C1 segment of cervical spinal cord (tissue), 14 donors: ENCODE data around the gene ECI1.
"Not testable (repeated sequence)": the region's sequence is repeated elsewhere in the genome, so short reads cannot be mapped to it uniquely, and the experiment has no call there.

Source experiments
- DNase-seq, 14 donors: peaks; one replicate each; lab custom pipeline; 2025; lab: John Stamatoyannopoulos, UW

Gene ECI1

GRCh38 chr16:2280461-2280860, 29.1 kb upstream of the ECI1 start:
- DNase-seq = no peak

GRCh38 chr16:2278956-2279800, 27.8 kb upstream of the ECI1 start:
- DNase-seq = no peak

- DNase-seq = no peak
Observed at GRCh38 chr16:2278272-2278608, 26.9 kb upstream of the ECI1 start.

GRCh38 chr16:2277466-2278271, 26.3 kb upstream of the ECI1 start:
- DNase-seq = no peak

GRCh38 chr16:2276368-2277195, 25.2 kb upstream of the ECI1 start:
- no peak for DNase-seq

- no peak for DNase-seq
Observed at GRCh38 chr16:2275476-2276367, 24.3 kb upstream of the ECI1 start.

- no peak for DNase-seq
Observed at GRCh38 chr16:2273931-2274330, 22.5 kb upstream of the ECI1 start.

- peak in 1 of 14 donors; percentile 36 for DNase-seq
Observed at GRCh38 chr16:2273484-2273883, 22.1 kb upstream of the ECI1 start.

- DNase-seq = no peak
Observed at GRCh38 chr16:2271848-2272461, 20.6 kb upstream of the ECI1 start.

GRCh38 chr16:2270588-2271470, 19.4 kb upstream of the ECI1 start:
- no peak for DNase-seq

- no peak for DNase-seq
Observed at GRCh38 chr16:2270070-2270462, 18.7 kb upstream of the ECI1 start.

- peak; percentile 89 to 97 (median 94) for DNase-seq
Observed at GRCh38 chr16:2267913-2268666, 16.7 kb upstream of the ECI1 start, which contains the start of gene RNPS1. TSS of gene RNPS1 (minus strand) at chr16:2268126. CDS start at chr16:2264643, 3,483 bp downstream.

GRCh38 chr16:2267505-2267912, 16.1 kb upstream of the ECI1 start:
- DNase-seq = peak in 2 of 14 donors; percentile 80 to 95

- DNase-seq = not testable (repeated sequence)
Observed at GRCh38 chr16:2266887-2267286, 15.5 kb upstream of the ECI1 start.

- not testable (repeated sequence) for DNase-seq
Observed at GRCh38 chr16:2263026-2263425, 11.6 kb upstream of the ECI1 start.

GRCh38 chr16:2260250-2260649, 8.9 kb upstream of the ECI1 start:
- no peak for DNase-seq

- DNase-seq = not testable (repeated sequence)
Observed at GRCh38 chr16:2258530-2258929, 7.1 kb upstream of the ECI1 start.

GRCh38 chr16:2257726-2258125, 6.3 kb upstream of the ECI1 start:
- DNase-seq = no peak
